IMR-90 (cell line): ENCODE data around the gene SHISAL1. TPM values are rescaled to one million over a fixed set of nuclear protein-coding genes. Genes with fewer than 3 reads are reported as not detected.

Experiments used
- ATAC-seq: fragments of 200-7000 bp; cut with Tn5 transposase; 2 replicates; pipeline ENCODE4 v1.9.1; 2020; ENCODE audit warnings: low read depth, mild to moderate bottlenecking, moderate library complexity
- BruUV-seq: library from RNA; stranded (reverse); fragments of 400-500 nt; replicated peaks from 2 replicates; lab custom pipeline; 2021; lab: Mats Ljungman, UMichigan
- CTCF ChIA-PET: fragments of 300-600 bp; formaldehyde crosslinking; extraction: SDS; loops from one replicate; lab custom pipeline; 2021; ENCODE audit warnings: antibody characterized with exemption; lab: Yijun Ruan, JAX
- POLR2A ChIA-PET: fragments of 300-600 bp; sonication (Branson Sonifier 250); formaldehyde crosslinking; loops from one replicate; lab custom pipeline; 2022; ENCODE audit warnings: antibody characterized with exemption; ENCODE audit not compliant: unreplicated experiment; lab: Charles Lee
- DNase-seq: peaks from one replicate; pipeline ENCODE4 v3.0.0; 2013
- H2AFZ ChIP-seq: replicated peaks from 2 replicates; pipeline ENCODE3; 2013; ENCODE audit warnings: low read length, mild to moderate bottlenecking; ENCODE audit not compliant: poor library complexity
- H2AK5ac ChIP-seq: 2 replicates; pipeline ENCODE4 v1.6.1; 2013; ENCODE audit warnings: low read depth, low read length, inconsistent platforms
- H2AK9ac ChIP-seq: replicated peaks from 2 replicates; pipeline ENCODE3; 2013; ENCODE audit warnings: mild to moderate bottlenecking, low read depth, low read length, moderate library complexity; ENCODE audit not compliant: poor library complexity
- H2BK120ac ChIP-seq: 2 replicates; pipeline ENCODE4 v1.6.1; 2013; ENCODE audit warnings: low read depth, low read length, inconsistent platforms
- H2BK15ac ChIP-seq: 3 replicates; pipeline ENCODE4 v1.6.1; 2013; ENCODE audit warnings: low read depth, low read length, inconsistent platforms
- H2BK20ac ChIP-seq: 2 replicates; pipeline ENCODE4 v1.6.1; 2013; ENCODE audit warnings: low read depth, mild to moderate bottlenecking, inconsistent platforms, low read length, moderate library complexity
- H2BK5ac ChIP-seq: 2 replicates; pipeline ENCODE4 v1.6.1; 2013; ENCODE audit warnings: mild to moderate bottlenecking, low read depth, low read length, inconsistent platforms; ENCODE audit not compliant: poor library complexity, severe bottlenecking
- H3K14ac ChIP-seq: replicated peaks from 2 replicates; pipeline ENCODE4 v1.6.1; 2013; ENCODE audit warnings: low read depth, low read length, inconsistent platforms
- H3K18ac ChIP-seq: 2 replicates; pipeline ENCODE4 v1.6.1; 2013; ENCODE audit warnings: low read depth, low read length, control low read depth
- H3K23ac ChIP-seq: 2 replicates; pipeline ENCODE4 v1.6.1; 2013; ENCODE audit warnings: low read depth, low read length, inconsistent platforms
- H3K27ac ChIP-seq: 2 replicates; pipeline ENCODE4 v1.5.1; 2013; ENCODE audit warnings: mild to moderate bottlenecking, control low read depth, low read length; ENCODE audit not compliant: insufficient read depth
- H3K27me3 ChIP-seq: 2 replicates; pipeline ENCODE4 v1.6.1; 2013; ENCODE audit warnings: low read length; ENCODE audit not compliant: control insufficient read depth, insufficient read depth
- H3K36me3 ChIP-seq: 2 replicates; pipeline ENCODE4 v1.6.1; 2013; ENCODE audit warnings: low read length, mixed read lengths; ENCODE audit not compliant: control insufficient read depth, insufficient read depth
- H3K4ac ChIP-seq: 2 replicates; pipeline ENCODE4 v1.6.1; 2013; ENCODE audit warnings: low read depth, low read length, inconsistent platforms
- H3K4me1 ChIP-seq: 2 replicates; pipeline ENCODE4 v1.6.1; 2013; ENCODE audit warnings: low read length, mixed read lengths; ENCODE audit not compliant: control insufficient read depth, insufficient read depth
- H3K4me2 ChIP-seq: 2 replicates; pipeline ENCODE4 v1.6.1; 2013; ENCODE audit warnings: low read depth, mild to moderate bottlenecking, control low read depth, low read length, moderate library complexity
- H3K4me3 ChIP-seq: 2 replicates; pipeline ENCODE4 v1.5.1; 2013; ENCODE audit warnings: low read depth, mild to moderate bottlenecking, control low read depth, low read length, moderate library complexity; ENCODE audit not compliant: insufficient read depth
- H3K56ac ChIP-seq: 2 replicates; pipeline ENCODE4 v1.6.1; 2013; ENCODE audit warnings: low read length, inconsistent platforms; ENCODE audit not compliant: insufficient read depth; ENCODE audit errors: extremely low read depth
- H3K79me1 ChIP-seq, 2 experiments: 2 replicates each; pipeline ENCODE4 v1.6.1; 2013; ENCODE audit warnings: low read length in 2 of 2, inconsistent platforms in 1 of 2, low read depth in 1 of 2
- H3K9ac ChIP-seq: 2 replicates; pipeline ENCODE4 v1.6.1; 2013; ENCODE audit warnings: low read depth, low read length, control low read depth
- H3K9me1 ChIP-seq: 2 replicates; pipeline ENCODE4 v1.6.1; 2013; ENCODE audit warnings: low read length, inconsistent platforms; ENCODE audit not compliant: insufficient read depth
- H3K9me3 ChIP-seq: 2 replicates; pipeline ENCODE4 v1.6.1; 2013; ENCODE audit warnings: low read length; ENCODE audit not compliant: control insufficient read depth, insufficient read depth
- H4K20me1 ChIP-seq: 2 replicates; pipeline ENCODE4 v1.6.1; 2013; ENCODE audit warnings: low read length, inconsistent platforms; ENCODE audit not compliant: insufficient read depth
- H4K5ac ChIP-seq: 2 replicates; pipeline ENCODE4 v1.6.1; 2013; ENCODE audit warnings: mild to moderate bottlenecking, low read depth, low read length, control low read depth
- H4K8ac ChIP-seq, 2 experiments: 2 replicates each; pipeline ENCODE4 v1.6.1; 2013; ENCODE audit warnings: low read depth in 2 of 2, low read length in 2 of 2, control low read depth in 1 of 2, inconsistent platforms in 1 of 2
- H4K91ac ChIP-seq: 2 replicates; pipeline ENCODE4 v1.6.1; 2013; ENCODE audit warnings: low read depth, low read length, inconsistent platforms; ENCODE audit not compliant: insufficient read depth
- BHLHE40 ChIP-seq: fragments of 150-350 bp; IDR thresholded peaks from 2 replicates; pipeline ENCODE4 v1.6.1; 2016; ENCODE audit warnings: mild to moderate bottlenecking, low read depth, low read length
- CEBPB ChIP-seq: IDR thresholded peaks from 2 replicates; pipeline ENCODE4 v1.6.1; 2012; ENCODE audit warnings: low read depth, low read length, improper control_type of control experiment
- CHD1 ChIP-seq: IDR thresholded peaks from 2 replicates; pipeline ENCODE4 v1.6.1; 2012; ENCODE audit warnings: low read depth, low read length, improper control_type of control experiment
- CTCF ChIP-seq: conservative IDR thresholded peaks from 2 replicates; pipeline ENCODE4 v1.5.1; 2012; ENCODE audit warnings: mild to moderate bottlenecking, low read depth, low read length, improper control_type of control experiment
- ELK1 ChIP-seq: fragments of 150-350 bp; IDR thresholded peaks from 2 replicates; pipeline ENCODE4 v1.6.1; 2016; ENCODE audit warnings: low read depth, mild to moderate bottlenecking, low read length, moderate library complexity, borderline replicate concordance
- FOS ChIP-seq: fragments of 150-350 bp; IDR thresholded peaks from 2 replicates; pipeline ENCODE4 v1.6.1; 2016; ENCODE audit warnings: low read depth, low read length
- MAFK ChIP-seq: IDR thresholded peaks from 2 replicates; pipeline ENCODE4 v1.6.1; 2012; ENCODE audit warnings: low read depth, low read length, improper control_type of control experiment
- MXI1 ChIP-seq: IDR thresholded peaks from 2 replicates; pipeline ENCODE4 v1.6.1; 2012; ENCODE audit warnings: low read depth, mild to moderate bottlenecking, low read length, moderate library complexity, borderline replicate concordance
- NFE2L2 ChIP-seq: fragments of 150-350 bp; IDR thresholded peaks from 2 replicates; pipeline ENCODE4 v1.6.1; 2016; ENCODE audit warnings: low read depth, mild to moderate bottlenecking, low read length
- POLR2A ChIP-seq: IDR thresholded peaks from 2 replicates; pipeline ENCODE4 v1.6.1; 2012; ENCODE audit warnings: mild to moderate bottlenecking, low read depth, low read length
- RAD21 ChIP-seq: IDR thresholded peaks from 2 replicates; pipeline ENCODE4 v1.6.1; 2012; ENCODE audit warnings: low read length, improper control_type of control experiment
- RFX5 ChIP-seq: IDR thresholded peaks from 2 replicates; pipeline ENCODE4 v1.8.0; 2012; ENCODE audit warnings: low read depth, mild to moderate bottlenecking, low read length, moderate library complexity
- SMC3 ChIP-seq: fragments of 150-350 bp; IDR thresholded peaks from 2 replicates; pipeline ENCODE4 v1.6.1; 2016; ENCODE audit warnings: low read depth, mild to moderate bottlenecking, antibody characterized with exemption, low read length, moderate library complexity
- USF2 ChIP-seq: fragments of 150-350 bp; IDR thresholded peaks from 2 replicates; pipeline ENCODE4 v1.6.1; 2017; ENCODE audit warnings: mild to moderate bottlenecking, antibody characterized with exemption, low read length, low read depth
- WGBS, 2 experiments: methylation state at CpG; one replicate each; pipeline versions ENCODE4 v1.1.5 to v1.1.7; 2013; ENCODE audit warnings: missing lambda C conversion rate in 2 of 2; ENCODE audit not compliant: insufficient read length in 1 of 2; ENCODE audit errors: extremely low coverage in 2 of 2; 5-methylcytosine and 5-hydroxymethylcytosine counted together
- dilution Hi-C: fragments of 300-500 bp; cut with HindIII; formaldehyde crosslinking; loops from one replicate; pipeline ENCODE4 v1.14.3; 2018; ENCODE audit warnings: low sequenced_read_pairs; ENCODE audit not compliant: unreplicated experiment
- in situ Hi-C: fragments of 300-500 bp; cut with MboI; formaldehyde crosslinking; loops from 3 replicates; pipeline ENCODE4 v1.14.3; 2019; ENCODE audit warnings: low sequenced_read_pairs, inconsistent platforms, mixed read lengths
- intact Hi-C: fragments of 100-400 bp; cut with micrococcal nuclease; formaldehyde crosslinking; loops from 2 replicates; pipeline ENCODE4 v1.10.0; 2022
- polyA plus RNA-seq, 3 experiments: library from polyadenylated mRNA; depleted of rRNA; stranded (reverse); fragments of >200 nt; gene quantifications; 2 replicates each; pipeline ENCODE4 v1.2.3, GENCODE V29; 2012; ENCODE audit warnings: low replicate concordance in 1 of 3
- total RNA-seq: library from RNA; depleted of rRNA; stranded (reverse); fragments of >200 nt; gene quantifications from 2 replicates; pipeline ENCODE4 v1.2.3, GENCODE V29; 2012

Gene SHISAL1
- total and polyA plus RNA-seq, 2 of the 4 experiments (the other 2 are of a cell fraction): 1.0 to 1.4 TPM

GRCh38 chr22:44225091-44225689 lies 87.6 kb downstream of the SHISAL1 start:
- Histone ChIP-seq H2AK5ac (no peak overlapping the region), H3K56ac (no peak overlapping the region), H3K27ac (no peak overlapping the region), H3K14ac (no peak overlapping the region), H2BK5ac (no peak overlapping the region), H4K8ac (no peak overlapping the region), H3K9me1 (no peaks in the 10 kb centered on the region), H3K18ac (no peak overlapping the region), H4K91ac (no peak overlapping the region), H2BK15ac (no peak overlapping the region), H2AFZ (no peak overlapping the region), H2BK120ac (no peak overlapping the region), H3K27me3 (peaks cover 27% of the 10 kb centered on the region), H2AK9ac (no peak overlapping the region), H3K4me1 (no peaks in the 10 kb centered on the region), H3K79me1 (no peaks in the 10 kb centered on the region), H3K9ac (no peak overlapping the region), H4K20me1 (no peaks in the 10 kb centered on the region), H2BK20ac (no peak overlapping the region), H4K5ac (no peak overlapping the region), H3K4me3 (no peak overlapping the region), H3K23ac (no peak overlapping the region), H3K36me3 (no peaks in the 10 kb centered on the region), H3K4me2 (no peak overlapping the region), H3K9me3 (peaks cover 16% of the 10 kb centered on the region), H3K4ac (no peak overlapping the region)
- ChIA-PET CTCF (no interaction called here), POLR2A (no interaction called here)
- 37% methylated on average over 6 of the region's 11 CpGs; no CpG with 5 or more reads in 1 of the 2 experiments for WGBS, 2 experiments
- no TSS peak for BruUV-seq
- no peak for DNase-seq
- in situ Hi-C loops: no loop called here
- intact Hi-C loops: no loop called here
- ATAC-seq: no peak
- no peak for TF ChIP-seq FOS
- TF ChIP-seq USF2: no peak
- no peak for TF ChIP-seq BHLHE40
- no peak for TF ChIP-seq RAD21
- no peak for TF ChIP-seq CTCF
- TF ChIP-seq MXI1: no peak
- no peak for TF ChIP-seq SMC3
- no peak for TF ChIP-seq POLR2A
- TF ChIP-seq NFE2L2: no peak
- TF ChIP-seq RFX5: no peak
- no peak for TF ChIP-seq CHD1
- TF ChIP-seq MAFK: no peak
- no peak for TF ChIP-seq ELK1
- TF ChIP-seq CEBPB: no peak
- dilution Hi-C loops: no loop called here
